Measurements from ENCODE around the gene USP17L25. TPM values are rescaled to one million over a fixed set of nuclear protein-coding genes. Genes with fewer than 3 reads are reported as not detected.
"Not testable (repeated sequence)": the region's sequence is repeated elsewhere in the genome, so short reads cannot be mapped to it uniquely, and the experiment has no call there.

USP17L25 gene
- not detected in 2 replicates for total RNA-seq (2014; rRNA removed; shearing (Covaris generic))
- not detected in 2 replicates for polyA plus RNA-seq (2014; cell fraction: nucleus; rRNA removed)

- not testable (repeated sequence) for DNase-seq (ENCODE audit: extremely low read depth, low read depth)
Observed at GRCh38 chr4:9329611-9330010, at the start of gene USP17L25. USP17L25 (plus strand) TSS chr4:9329911; CDS start chr4:9329911, 0 bp downstream.

GRCh38 chr4:9324191-9324590, 5.5 kb upstream of the USP17L25 start:
- DNase-seq (ENCODE audit: extremely low read depth, low read depth) = not testable (repeated sequence)

- DNase-seq (ENCODE audit: extremely low read depth, low read depth) = not testable (repeated sequence)
Observed at GRCh38 chr4:9324865-9325264, 4.8 kb upstream of the USP17L25 start, which contains the start of gene USP17L24. USP17L24 (plus strand) TSS chr4:9325165; CDS start chr4:9325165, 0 bp downstream.

GRCh38 chr4:9334358-9334757, 4.6 kb downstream of the USP17L25 start, which contains the start of gene USP17L26:
USP17L26 (plus strand) TSS chr4:9334658; CDS start chr4:9334658, 0 bp downstream.
- DNase-seq (ENCODE audit: extremely low read depth, low read depth) = not testable (repeated sequence)

- DNase-seq (ENCODE audit: extremely low read depth, low read depth) = not testable (repeated sequence)
Observed at GRCh38 chr4:9339103-9339502, 9.4 kb downstream of the USP17L25 start, which contains the start of gene USP17L5. USP17L5 (plus strand) TSS chr4:9339403; CDS start chr4:9339403, 0 bp downstream.

- DNase-seq (ENCODE audit: extremely low read depth, low read depth) = not testable (repeated sequence)
Observed at GRCh38 chr4:9343848-9344247, 14.1 kb downstream of the USP17L25 start, which contains the start of gene USP17L27. USP17L27 (plus strand) TSS chr4:9344148; CDS start chr4:9344148, 0 bp downstream.

- not testable (repeated sequence) for DNase-seq (ENCODE audit: extremely low read depth, low read depth)
Observed at GRCh38 chr4:9348593-9348992, 18.9 kb downstream of the USP17L25 start, which contains the start of gene USP17L28. USP17L28 (plus strand) TSS chr4:9348893; CDS start chr4:9348893, 0 bp downstream.

- DNase-seq (ENCODE audit: extremely low read depth, low read depth) = not testable (repeated sequence)
Observed at GRCh38 chr4:9350866-9351265, 21.2 kb downstream of the USP17L25 start.

GRCh38 chr4:9353338-9353737, 23.6 kb downstream of the USP17L25 start, which contains the start of gene USP17L29:
USP17L29 (plus strand) TSS chr4:9353638; CDS start chr4:9353638, 0 bp downstream.
- DNase-seq (ENCODE audit: extremely low read depth, low read depth) = not testable (repeated sequence)

GRCh38 chr4:9362829-9363228, 33.1 kb downstream of the USP17L25 start, which contains the start of gene USP17L30:
USP17L30 (plus strand) TSS chr4:9363129; CDS start chr4:9363129, 0 bp downstream.
- DNase-seq (ENCODE audit: extremely low read depth, low read depth) = not testable (repeated sequence)

GRCh38 chr4:9379881-9380280, 50.2 kb downstream of the USP17L25 start:
- DNase-seq (ENCODE audit: extremely low read depth, low read depth) = not testable (repeated sequence)

Other genes with a start within 250 kb of the USP17L25 start
- gene FAM90A26, start 159.5 kb upstream of the USP17L25 start, total RNA-seq (2014; rRNA removed; shearing (Covaris generic)) = not detected in 2 replicates
- not detected in 2 replicates for gene USP17L10, start 119.3 kb upstream of the USP17L25 start, total RNA-seq (2014; rRNA removed; shearing (Covaris generic))
- gene USP17L11, start 114.5 kb upstream of the USP17L25 start, total RNA-seq (2014; rRNA removed; shearing (Covaris generic)) = not detected in 2 replicates
- gene USP17L12, start 109.8 kb upstream of the USP17L25 start, total RNA-seq (2014; rRNA removed; shearing (Covaris generic)) = not detected in 2 replicates
- not detected in 2 replicates for gene USP17L13, start 105.0 kb upstream of the USP17L25 start, total RNA-seq (2014; rRNA removed; shearing (Covaris generic))
- 0.05 TPM in 1 of 2 replicates, not detected in the other for gene USP17L15, start 95.5 kb upstream of the USP17L25 start, total RNA-seq (2014; rRNA removed; shearing (Covaris generic))
- not detected in 2 replicates for gene USP17L17, start 86.0 kb upstream of the USP17L25 start, total RNA-seq (2014; rRNA removed; shearing (Covaris generic))
- not detected in 2 replicates for gene USP17L18, start 81.3 kb upstream of the USP17L25 start, total RNA-seq (2014; rRNA removed; shearing (Covaris generic))
- not detected in 2 replicates for gene USP17L19, start 76.5 kb upstream of the USP17L25 start, total RNA-seq (2014; rRNA removed; shearing (Covaris generic))
- not detected in 2 replicates for gene USP17L20, start 71.8 kb upstream of the USP17L25 start, total RNA-seq (2014; rRNA removed; shearing (Covaris generic))
- not detected in 2 replicates for gene USP17L21, start 67.0 kb upstream of the USP17L25 start, total RNA-seq (2014; rRNA removed; shearing (Covaris generic))
- not detected in 2 replicates for gene USP17L22, start 62.3 kb upstream of the USP17L25 start, total RNA-seq (2014; rRNA removed; shearing (Covaris generic))
- not detected in 2 replicates for gene USP17L24, start 4.7 kb upstream of the USP17L25 start, total RNA-seq (2014; rRNA removed; shearing (Covaris generic))
- gene USP17L26, start 4.7 kb downstream of the USP17L25 start, total RNA-seq (2014; rRNA removed; shearing (Covaris generic)) = not detected in 2 replicates
- gene USP17L5, start 9.5 kb downstream of the USP17L25 start, total RNA-seq (2014; rRNA removed; shearing (Covaris generic)) = not detected in 2 replicates
- gene USP17L27, start 14.2 kb downstream of the USP17L25 start, total RNA-seq (2014; rRNA removed; shearing (Covaris generic)) = not detected in 2 replicates
- gene USP17L28, start 19.0 kb downstream of the USP17L25 start, total RNA-seq (2014; rRNA removed; shearing (Covaris generic)) = not detected in 2 replicates
- gene USP17L29, start 23.7 kb downstream of the USP17L25 start, total RNA-seq (2014; rRNA removed; shearing (Covaris generic)) = not detected in 2 replicates
- not detected in 2 replicates for gene USP17L30, start 33.2 kb downstream of the USP17L25 start, total RNA-seq (2014; rRNA removed; shearing (Covaris generic))
- gene DEFB131A, start 114.5 kb downstream of the USP17L25 start, total RNA-seq (2014; rRNA removed; shearing (Covaris generic)) = not detected in 2 replicates

Data from NCI-H460 (cell line).